DOHH2 (cell line): ENCODE data around the gene POR.
"Not testable (repeated sequence)": the region's sequence is repeated elsewhere in the genome, so short reads cannot be mapped to it uniquely, and the experiment has no call there.

ENCODE experiments used
- H3F3A ChIP-seq: fragments of 200-600 bp; sonication (generic), shearing (Covaris generic); 2 replicates; pipeline ENCODE4 v1.6.0; 2016; ENCODE audit warnings: antibody characterized with exemption, mild to moderate bottlenecking; ENCODE audit not compliant: control insufficient read depth, insufficient read depth
- H3K27ac ChIP-seq: fragments of 200-600 bp; sonication (generic); 2 replicates; pipeline ENCODE4 v1.5.1; 2014; ENCODE audit warnings: low read depth, mild to moderate bottlenecking, low read length, moderate library complexity
- H3K27me3 ChIP-seq: fragments of 200-600 bp; sonication (generic); 2 replicates; pipeline ENCODE4 v1.6.1; 2014; ENCODE audit warnings: mild to moderate bottlenecking, low read length, mixed read lengths; ENCODE audit not compliant: control insufficient read depth
- H3K36me3 ChIP-seq: fragments of 200-600 bp; sonication (generic); 2 replicates; pipeline ENCODE4 v1.6.1; 2014; ENCODE audit warnings: mild to moderate bottlenecking, low read length, moderate library complexity, mixed read lengths; ENCODE audit not compliant: control insufficient read depth
- H3K4me1 ChIP-seq: fragments of 200-600 bp; sonication (generic); 2 replicates; pipeline ENCODE4 v1.6.1; 2014; ENCODE audit warnings: mild to moderate bottlenecking, low read length, mixed read lengths; ENCODE audit not compliant: control insufficient read depth
- H3K4me2 ChIP-seq: fragments of 200-600 bp; sonication (generic); 2 replicates; pipeline ENCODE4 v1.6.0; 2014; ENCODE audit warnings: mild to moderate bottlenecking, low read length, moderate library complexity
- H3K4me3 ChIP-seq: fragments of 200-600 bp; sonication (generic); 2 replicates; pipeline ENCODE4 v1.5.1; 2014; ENCODE audit warnings: mild to moderate bottlenecking, low read length, mixed read lengths
- H3K79me2 ChIP-seq: fragments of 200-600 bp; sonication (generic); 2 replicates; pipeline ENCODE4 v1.6.1; 2014; ENCODE audit warnings: mild to moderate bottlenecking, low read length, mixed read lengths; ENCODE audit not compliant: control insufficient read depth
- H3K9me2 ChIP-seq: fragments of 200-600 bp; sonication (generic); replicated peaks from 2 replicates; pipeline ENCODE4 v1.6.1; 2014; ENCODE audit warnings: mild to moderate bottlenecking, low read length, mixed read lengths; ENCODE audit not compliant: control insufficient read depth
- H3K9me3 ChIP-seq: fragments of 200-600 bp; sonication (generic); 2 replicates; pipeline ENCODE4 v1.6.1; 2014; ENCODE audit warnings: antibody characterized with exemption, low read length, mixed read lengths; ENCODE audit not compliant: control insufficient read depth, insufficient read depth
- H4K20me1 ChIP-seq: fragments of 200-600 bp; sonication (generic); 2 replicates; pipeline ENCODE4 v1.6.0; 2014; ENCODE audit warnings: low read depth, mild to moderate bottlenecking, antibody characterized with exemption, low read length, moderate library complexity; ENCODE audit not compliant: control insufficient read depth, insufficient read depth
- CTCF ChIP-seq: fragments of 200-600 bp; sonication (generic); IDR thresholded peaks from one replicate; pipeline ENCODE4 v1.5.1; 2014; ENCODE audit warnings: antibody characterized with exemption, mild to moderate bottlenecking, low read depth, low read length; ENCODE audit not compliant: poor library complexity, severe bottlenecking
- EZH2phosphoT487 ChIP-seq: fragments of 200-600 bp; sonication (generic); IDR thresholded peaks from 2 replicates; pipeline ENCODE4 v1.6.1; 2017; ENCODE audit warnings: borderline replicate concordance, mild to moderate bottlenecking, antibody characterized with exemption, low read length, moderate library complexity, mixed read lengths

The POR gene

GRCh38 chr7:75889826-75890225, 25.1 kb upstream of the POR start:
- Histone ChIP-seq H3K9me3 (no peaks in the 10 kb centered on the region), H3K4me2 (no peak overlapping the region), H3K27me3 (no peaks in the 10 kb centered on the region), H3F3A (no peaks in the 10 kb centered on the region), H3K79me2 (no peaks in the 10 kb centered on the region), H3K27ac (no peak overlapping the region), H4K20me1 (no peaks in the 10 kb centered on the region), H3K36me3 (peaks cover 12% of the 10 kb centered on the region; the same call in 1 of the 2 replicates), H3K4me1 (no peaks in the 10 kb centered on the region), H3K4me3 (no peak overlapping the region), H3K9me2 (no peaks in the 10 kb centered on the region)
- TF ChIP-seq EZH2phosphoT487 (no peak), CTCF (no peak)

- H3K4me1 ChIP-seq, H3K36me3 ChIP-seq, H3K27me3 ChIP-seq, H3K9me2 ChIP-seq, H3F3A ChIP-seq, H3K79me2 ChIP-seq, H4K20me1 ChIP-seq, H3K9me3 ChIP-seq, H3K4me3 ChIP-seq, H3K27ac ChIP-seq, H3K4me2 ChIP-seq: not testable (repeated sequence)
Measured at GRCh38 chr7:75891237-75891636, 23.7 kb upstream of the POR start.

GRCh38 chr7:75891815-75892411, 23.0 kb upstream of the POR start:
- Histone ChIP-seq H3F3A (no peaks in the 10 kb centered on the region), H3K79me2 (no peaks in the 10 kb centered on the region), H3K27ac (no peak overlapping the region), H3K27me3 (no peaks in the 10 kb centered on the region), H3K4me3 (no peak overlapping the region), H3K4me1 (no peaks in the 10 kb centered on the region), H3K36me3 (peaks cover 4% of the 10 kb centered on the region; the same call in 1 of the 2 replicates), H3K9me2 (no peaks in the 10 kb centered on the region), H4K20me1 (no peaks in the 10 kb centered on the region), H3K4me2 (no peak overlapping the region), H3K9me3 (no peaks in the 10 kb centered on the region)
- TF ChIP-seq EZH2phosphoT487 (no peak), CTCF (no peak)

GRCh38 chr7:75892634-75893272, 22.2 kb upstream of the POR start:
- no peaks in the 10 kb centered on the region for H3F3A ChIP-seq
- H3K27me3 ChIP-seq: no peaks in the 10 kb centered on the region
- H3K4me2 ChIP-seq: no peak overlapping the region
- H3K36me3 ChIP-seq: peaks cover 4% of the 10 kb centered on the region; the same call in 1 of the 2 replicates
- no peak overlapping the region for H3K4me3 ChIP-seq
- TF ChIP-seq EZH2phosphoT487 (no peak), CTCF (no peak)
- H3K4me1 ChIP-seq: no peaks in the 10 kb centered on the region
- H3K27ac ChIP-seq: no peak overlapping the region
- no peaks in the 10 kb centered on the region for H3K9me2 ChIP-seq
- H3K9me3 ChIP-seq: no peaks in the 10 kb centered on the region
- no peaks in the 10 kb centered on the region for H3K79me2 ChIP-seq
- no peaks in the 10 kb centered on the region for H4K20me1 ChIP-seq
